Stimulated activated CD8-positive, alpha-beta memory T cell treated with anti-CD3 and anti-CD28 coated beads, Interleukin-7, amount 100 ng/mL, for 4 hours (primary cell): Measurements from ENCODE around the gene MVK.

ENCODE experiments used
- DNase-seq, 2 donors: peaks; one replicate each; pipeline ENCODE4 v3.0.0-alpha.2; 2020; ENCODE audit warnings: low read depth in 2 of 2

The MVK gene

GRCh38 chr12:109630107-109630506 lies 56.5 kb downstream of the MVK start:
- DNase-seq: no peak

DNA sequence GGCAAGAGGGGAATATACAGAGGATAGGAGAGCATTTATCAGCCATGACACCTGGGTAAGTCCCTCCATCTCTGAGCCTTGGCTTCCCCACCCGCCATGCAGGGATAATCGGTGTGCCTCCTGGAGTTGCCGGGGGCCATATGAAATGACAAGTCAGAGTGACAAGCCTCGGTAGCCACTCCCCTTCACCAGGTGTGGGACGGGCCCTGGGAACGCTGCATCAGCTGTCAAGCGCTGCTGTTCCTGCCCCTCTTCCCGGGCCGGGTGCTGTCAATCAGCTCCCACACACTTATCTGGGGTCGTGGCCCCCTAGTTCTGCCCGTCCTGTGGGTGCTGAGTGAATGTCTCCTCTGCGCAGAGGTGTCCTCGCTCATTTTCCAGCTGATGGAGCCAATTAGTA lies 57.2 kb downstream of the MVK start:
- no peak for DNase-seq

GRCh38 chr12:109631302-109631701 lies 57.7 kb downstream of the MVK start:
- DNase-seq: no peak

GRCh38 chr12:109631751-109632150 lies 58.2 kb downstream of the MVK start:
- no peak for DNase-seq

DNA sequence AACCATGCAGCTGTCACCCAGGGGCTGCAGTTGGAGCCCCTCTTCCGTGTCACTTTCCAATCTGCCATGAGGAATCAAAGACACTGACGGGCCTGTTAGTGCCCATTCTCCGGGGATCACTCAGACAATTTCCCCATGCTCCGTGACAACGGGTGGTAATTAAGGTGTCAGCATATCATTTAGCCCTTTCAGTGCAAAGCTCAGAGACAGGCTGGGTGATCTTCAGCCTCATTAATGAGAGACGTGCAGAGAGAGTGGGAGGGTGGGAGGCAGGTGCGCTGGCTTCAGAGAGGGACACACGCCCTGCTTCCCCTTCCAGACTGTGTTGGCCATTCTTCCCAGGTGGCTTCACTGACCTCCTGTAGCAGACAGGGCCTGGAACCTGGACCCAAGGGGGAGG lies 58.7 kb downstream of the MVK start:
- DNase-seq: no peak

GRCh38 chr12:109635717-109636116 lies 62.1 kb downstream of the MVK start:
- no peak for DNase-seq

GRCh38 chr12:109637348-109637747 lies 63.8 kb downstream of the MVK start:
- DNase-seq: no peak

DNA sequence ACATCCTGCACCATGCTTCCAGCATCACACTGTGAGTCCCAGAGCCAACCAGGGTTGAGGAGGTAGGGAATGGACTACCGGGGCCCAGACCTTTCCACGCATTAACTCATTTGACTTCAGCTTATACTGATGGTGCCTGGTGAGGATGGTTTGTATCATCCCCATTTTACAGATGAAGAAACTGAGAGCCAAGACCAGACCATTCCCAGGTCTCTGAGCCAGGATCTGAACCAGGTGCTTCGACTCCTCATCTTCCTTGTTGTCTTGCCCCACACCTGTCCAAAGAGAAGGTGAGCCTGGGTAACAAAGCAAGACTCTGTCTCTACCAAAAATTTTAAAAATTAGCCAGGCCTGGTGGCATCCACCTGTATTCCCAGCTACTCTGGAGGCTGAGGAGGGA lies 64.4 kb downstream of the MVK start:
- DNase-seq: no peak

DNA sequence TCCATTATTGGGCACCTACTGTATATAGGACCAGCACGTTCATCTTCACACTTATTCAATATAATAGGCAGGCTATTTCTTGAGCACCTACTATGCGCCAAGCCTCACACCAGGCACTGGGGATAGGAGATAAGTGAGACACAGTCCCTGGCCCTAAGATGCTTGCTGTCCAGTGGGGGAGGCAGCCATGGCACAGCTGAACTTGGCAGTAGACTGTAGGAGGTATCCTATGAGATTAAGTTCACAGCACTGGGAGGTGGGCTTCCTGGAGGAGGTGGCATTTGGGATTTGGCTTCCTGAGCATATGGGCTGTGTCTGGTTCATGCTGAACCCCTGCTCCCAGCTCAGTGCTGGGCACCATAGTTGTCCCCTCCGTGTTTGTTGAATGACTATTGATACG lies 65.1 kb downstream of the MVK start:
- no peak for DNase-seq

- no peak for DNase-seq
These were observed 65.7 kb downstream of the MVK start for GRCh38 chr12:109639151-109639872.

- no peak for DNase-seq
These were observed 67.4 kb downstream of the MVK start for GRCh38 chr12:109640961-109641360.

GRCh38 chr12:109641422-109641821 lies 67.8 kb downstream of the MVK start:
- no peak for DNase-seq

GRCh38 chr12:109642506-109643132 lies 69.0 kb downstream of the MVK start:
- no peak for DNase-seq

DNA sequence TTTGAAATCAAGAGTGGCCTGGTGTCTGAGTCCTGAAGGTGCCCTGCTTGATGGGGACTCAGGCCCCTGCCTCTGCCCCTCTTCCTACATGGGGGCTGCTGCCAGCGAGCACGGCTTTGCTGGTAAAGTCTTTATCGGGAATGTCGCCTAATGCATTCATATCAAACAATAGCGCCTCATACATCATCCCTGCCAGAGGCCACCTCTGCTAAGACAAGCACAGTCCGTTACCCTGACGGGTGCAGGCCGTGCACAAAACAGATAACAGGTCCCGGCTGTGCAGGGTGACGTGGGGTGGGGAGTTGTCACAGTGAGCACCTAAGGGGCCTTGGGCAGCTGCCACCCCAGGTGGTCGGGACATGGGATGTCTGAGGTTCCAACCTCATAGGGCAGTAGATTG lies 71.6 kb downstream of the MVK start:
- DNase-seq: no peak

GRCh38 chr12:109645708-109646107 lies 72.1 kb downstream of the MVK start:
- no peak for DNase-seq
